T-helper 2 cell (primary cell): ENCODE data around the gene CA10.
A peak's percentile ranks its signal among the peaks of the same experiment; 100 is the strongest.

Experiments
- DNase-seq, 5 experiments: peaks; one replicate each; pipeline versions ENCODE4 v3.0.0 to v3.0.0-alpha.2; 2012 to 2022

Gene CA10

GRCh38 chr17:51710634-51710979, 447.9 kb downstream of the CA10 start:
- DNase-seq = no peak

GRCh38 chr17:51709694-51710633, 448.6 kb downstream of the CA10 start:
- no peak for DNase-seq

GRCh38 chr17:51707216-51707615, 451.3 kb downstream of the CA10 start:
- DNase-seq = no peak

GRCh38 chr17:51706093-51706492, 452.4 kb downstream of the CA10 start:
- no peak for DNase-seq

- no peak for DNase-seq
These were observed 454.9 kb downstream of the CA10 start for GRCh38 chr17:51703361-51704341.

- no peak for DNase-seq
These were observed 455.6 kb downstream of the CA10 start for GRCh38 chr17:51702963-51703360.

GRCh38 chr17:51701501-51701900, 457.0 kb downstream of the CA10 start:
- no peak for DNase-seq

GRCh38 chr17:51700011-51700760, 458.3 kb downstream of the CA10 start:
- DNase-seq = no peak

- no peak for DNase-seq
These were observed 459.2 kb downstream of the CA10 start for GRCh38 chr17:51699303-51699702.

- DNase-seq = no peak
These were observed 465.6 kb downstream of the CA10 start for GRCh38 chr17:51692917-51693316.

- DNase-seq = no peak
These were observed 470.6 kb downstream of the CA10 start for GRCh38 chr17:51687887-51688286.

- no peak for DNase-seq
These were observed 473.1 kb downstream of the CA10 start for GRCh38 chr17:51685287-51685909.

- no peak for DNase-seq
These were observed 474.3 kb downstream of the CA10 start for GRCh38 chr17:51684214-51684613.

GRCh38 chr17:51683291-51683690, 475.2 kb downstream of the CA10 start:
- DNase-seq = no peak

GRCh38 chr17:51682115-51682514, 476.4 kb downstream of the CA10 start:
- peak in 1 of 5 experiments; percentile 10 for DNase-seq

GRCh38 chr17:51677875-51678274, 480.6 kb downstream of the CA10 start:
- DNase-seq = no peak

- DNase-seq = peak in 1 of 5 experiments; percentile 59
These were observed 481.6 kb downstream of the CA10 start for GRCh38 chr17:51676691-51677487.

GRCh38 chr17:51674579-51675255, 483.8 kb downstream of the CA10 start:
- DNase-seq = no peak

GRCh38 chr17:51673070-51673469, 485.4 kb downstream of the CA10 start:
- DNase-seq = no peak

- no peak for DNase-seq
These were observed 486.4 kb downstream of the CA10 start for GRCh38 chr17:51672065-51672464.

- no peak for DNase-seq
These were observed 487.6 kb downstream of the CA10 start for GRCh38 chr17:51670899-51671298.
